HG02798 (cell line): ENCODE data around the gene EBPL.
A peak's percentile ranks its signal among the peaks of the same experiment; 100 is the strongest.
"Not testable (repeated sequence)": the region's sequence is repeated elsewhere in the genome, so short reads cannot be mapped to it uniquely, and the experiment has no call there.

ENCODE experiments used
- ATAC-seq: cut with Tn5 transposase; IDR thresholded peaks from one replicate; pipeline ENCODE4 v1.9.1; 2021; ENCODE audit warnings: mild to moderate bottlenecking; ENCODE audit not compliant: unreplicated experiment, poor library complexity

The EBPL gene

DNA sequence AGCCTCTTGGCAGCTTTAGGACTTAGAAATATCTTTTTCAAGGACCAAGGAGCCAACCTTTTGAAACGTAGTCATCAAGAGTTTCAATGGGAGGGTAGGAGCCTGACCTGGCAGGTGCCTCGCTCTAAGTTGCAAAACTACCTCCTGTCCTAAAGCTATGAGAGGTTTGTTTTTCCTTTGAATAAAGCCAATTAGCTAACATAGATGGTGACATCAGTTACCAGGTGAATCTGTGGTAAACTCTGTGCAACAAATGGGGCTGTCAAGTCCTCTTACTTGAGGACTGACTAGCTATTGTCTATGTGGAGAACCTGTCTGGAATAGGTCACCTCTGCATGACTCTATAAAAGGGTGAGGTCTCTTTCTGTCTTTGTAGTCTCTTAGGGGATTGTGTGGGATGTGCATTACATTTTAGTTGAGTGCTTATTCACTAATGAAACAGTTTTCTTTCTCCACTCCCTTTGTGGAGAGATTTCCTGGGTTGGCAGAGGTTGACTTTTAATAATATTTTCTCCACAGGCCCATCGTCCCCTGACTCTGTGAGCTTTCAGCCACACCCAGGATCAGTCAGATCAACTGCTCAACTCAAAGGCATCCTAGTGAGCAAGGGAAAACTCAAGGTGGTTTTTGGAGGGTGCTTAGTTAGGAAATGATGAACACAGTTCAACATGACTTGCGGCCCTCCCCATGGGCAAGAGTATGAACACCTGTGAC lies 53.1 kb downstream of the EBPL start:
- ATAC-seq, result no peak

- ATAC-seq, result no peak
These were observed 54.6 kb downstream of the EBPL start for GRCh38 chr13:49636705-49637104.

DNA sequence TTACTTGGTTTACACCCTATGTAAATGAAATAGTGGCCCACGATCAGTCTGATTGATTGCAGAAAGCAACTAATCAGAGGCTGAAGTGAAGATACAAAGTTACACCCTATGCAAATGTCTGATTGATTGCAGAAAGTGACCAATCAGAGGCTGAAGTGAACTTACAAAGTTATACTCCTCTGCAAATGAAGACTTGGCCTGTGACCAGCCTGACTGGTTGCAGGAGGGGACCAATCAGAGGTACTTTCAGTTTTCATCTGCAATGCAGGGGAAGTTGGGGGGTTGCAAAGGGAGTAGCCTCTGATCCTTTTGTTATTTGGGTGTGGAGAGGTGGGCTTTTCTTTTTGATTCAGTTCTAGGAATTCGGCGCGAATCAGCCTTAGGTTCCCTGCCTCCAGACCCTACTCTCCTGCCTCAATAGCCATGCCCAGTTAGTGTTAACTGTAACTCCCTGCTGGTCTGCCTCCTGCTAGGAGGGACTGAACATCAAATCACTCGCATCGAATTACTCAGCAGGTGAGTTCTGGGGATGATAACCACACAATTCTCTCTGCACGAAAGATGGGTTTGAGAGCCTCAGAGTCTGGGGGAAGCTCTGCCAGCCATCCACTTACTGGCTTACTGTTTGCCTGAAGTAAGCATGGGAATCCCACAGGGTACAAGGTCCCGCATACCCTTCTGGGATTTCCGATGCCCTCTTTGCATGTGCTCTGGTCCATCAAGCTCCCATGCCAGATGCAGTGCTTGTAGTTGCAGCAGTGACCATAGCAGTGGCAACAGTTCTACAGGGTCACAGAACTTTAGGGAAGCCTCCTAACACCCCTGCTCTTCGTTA lies 55.5 kb downstream of the EBPL start:
- peak; percentile 79 for ATAC-seq

- ATAC-seq, result no peak
These were observed 57.6 kb downstream of the EBPL start for GRCh38 chr13:49633710-49634109.

DNA sequence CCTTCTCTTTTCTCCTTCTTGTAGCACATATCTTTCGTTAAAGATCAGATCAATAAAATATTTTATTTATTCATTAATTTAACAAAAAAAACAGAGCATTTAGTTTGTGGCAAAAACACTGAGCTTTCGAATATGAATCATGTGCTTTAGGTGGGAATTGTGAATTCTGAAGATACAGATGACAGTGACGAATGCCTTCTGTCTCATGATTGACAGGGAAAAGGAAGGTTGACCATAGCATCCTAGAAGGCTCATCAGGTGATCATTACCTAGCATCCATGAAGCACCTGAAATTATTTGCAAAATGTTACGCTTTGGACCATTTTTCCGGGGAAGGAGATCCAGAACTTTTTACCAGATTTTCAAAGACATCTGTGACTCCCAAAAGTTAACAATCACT lies 59.1 kb downstream of the EBPL start:
- no peak for ATAC-seq

DNA sequence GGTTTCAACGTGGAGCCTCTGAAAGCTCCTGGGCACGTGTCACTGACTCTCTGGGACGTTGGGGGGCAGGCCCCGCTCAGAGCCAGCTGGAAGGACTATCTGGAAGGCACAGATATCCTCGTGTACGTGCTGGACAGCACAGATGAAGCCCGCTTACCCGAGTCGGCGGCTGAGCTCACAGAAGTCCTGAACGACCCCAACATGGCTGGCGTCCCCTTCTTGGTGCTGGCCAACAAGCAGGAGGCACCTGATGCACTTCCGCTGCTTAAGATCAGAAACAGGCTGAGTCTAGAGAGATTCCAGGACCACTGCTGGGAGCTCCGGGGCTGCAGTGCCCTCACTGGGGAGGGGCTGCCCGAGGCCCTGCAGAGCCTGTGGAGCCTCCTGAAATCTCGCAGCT lies 60.7 kb downstream of the EBPL start:
- ATAC-seq, result no peak

GRCh38 chr13:49629947-49630346 lies 61.3 kb downstream of the EBPL start:
- ATAC-seq, result no peak

DNA sequence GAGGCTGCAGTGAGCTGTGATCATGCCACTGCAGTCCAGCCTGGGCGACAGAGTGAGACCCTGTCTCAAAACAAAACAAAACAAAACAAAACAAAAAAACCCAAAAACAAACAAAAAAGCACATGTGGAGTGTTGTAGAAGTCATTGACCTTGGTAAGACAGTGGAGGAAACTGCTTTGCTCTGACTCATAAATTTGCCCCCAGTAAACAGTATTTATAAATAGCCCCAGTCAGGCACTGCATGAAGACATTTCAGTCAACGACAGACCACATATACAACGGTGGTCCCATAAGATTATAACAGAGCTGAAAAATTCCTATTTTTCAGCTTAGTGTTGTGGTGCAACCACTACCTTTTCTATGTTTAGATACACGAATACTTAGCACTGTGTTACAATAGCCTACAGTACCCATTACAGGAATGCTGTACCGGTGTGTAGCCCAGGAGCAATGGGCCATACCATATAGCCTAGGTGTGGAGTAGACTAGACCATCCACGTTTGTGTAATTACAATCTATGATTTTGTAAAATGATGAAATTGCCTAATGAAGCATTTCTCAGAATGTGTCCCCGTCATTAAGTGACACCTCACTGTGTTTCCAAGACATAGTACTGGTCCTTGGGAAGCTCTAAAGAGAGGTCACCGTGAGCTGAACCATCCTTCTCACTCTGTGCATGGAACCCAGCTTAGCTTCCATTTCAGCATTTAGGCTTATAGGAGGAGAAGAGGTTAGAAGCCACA lies 61.9 kb downstream of the EBPL start:
- no peak for ATAC-seq

DNA sequence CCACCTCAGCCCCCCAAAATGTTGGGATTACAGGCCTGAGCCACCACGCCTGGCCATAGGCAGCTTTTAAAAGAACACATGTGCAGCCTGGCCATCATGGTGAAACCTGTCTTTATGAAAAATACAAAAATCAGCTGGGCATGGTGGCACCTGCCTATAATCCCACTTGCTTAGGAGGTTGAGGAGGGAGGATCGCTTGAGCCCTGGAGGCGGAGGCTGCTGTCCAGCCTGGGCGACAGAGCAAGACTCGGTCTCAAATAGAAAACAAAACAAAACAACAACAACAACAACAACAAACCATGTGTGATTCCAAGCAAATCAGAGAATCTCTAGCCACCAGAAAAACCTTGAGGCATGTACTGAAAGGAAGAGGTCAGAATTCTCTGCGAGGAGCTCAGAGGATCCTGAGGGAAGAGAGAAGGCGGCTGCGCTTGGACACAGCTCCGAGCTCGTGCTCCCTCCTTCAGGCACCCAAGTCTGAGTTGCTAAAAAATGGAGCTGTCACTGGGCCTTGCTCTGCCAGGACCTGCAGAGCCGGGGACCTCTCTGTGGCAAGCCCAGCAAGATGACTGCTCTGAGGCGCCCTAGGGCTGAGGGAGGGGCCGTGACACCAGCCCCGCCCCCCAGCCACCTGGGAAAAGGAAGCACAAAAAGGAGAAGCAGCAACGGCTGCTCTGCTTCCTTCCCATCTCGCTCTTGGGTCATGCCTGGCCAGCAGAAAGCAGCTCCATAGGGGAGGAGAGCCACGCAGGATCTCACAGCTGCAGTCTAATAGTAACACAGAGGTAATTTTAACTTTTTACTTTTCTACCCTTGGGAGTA lies 63.2 kb downstream of the EBPL start, which contains the start of gene ARL11:
TSS of gene ARL11 (plus strand) at position 677 of the 822 bp plus-strand sequence. CDS start 1,941 bp downstream, outside the sequence.
- ATAC-seq, result peak; percentile 93

DNA sequence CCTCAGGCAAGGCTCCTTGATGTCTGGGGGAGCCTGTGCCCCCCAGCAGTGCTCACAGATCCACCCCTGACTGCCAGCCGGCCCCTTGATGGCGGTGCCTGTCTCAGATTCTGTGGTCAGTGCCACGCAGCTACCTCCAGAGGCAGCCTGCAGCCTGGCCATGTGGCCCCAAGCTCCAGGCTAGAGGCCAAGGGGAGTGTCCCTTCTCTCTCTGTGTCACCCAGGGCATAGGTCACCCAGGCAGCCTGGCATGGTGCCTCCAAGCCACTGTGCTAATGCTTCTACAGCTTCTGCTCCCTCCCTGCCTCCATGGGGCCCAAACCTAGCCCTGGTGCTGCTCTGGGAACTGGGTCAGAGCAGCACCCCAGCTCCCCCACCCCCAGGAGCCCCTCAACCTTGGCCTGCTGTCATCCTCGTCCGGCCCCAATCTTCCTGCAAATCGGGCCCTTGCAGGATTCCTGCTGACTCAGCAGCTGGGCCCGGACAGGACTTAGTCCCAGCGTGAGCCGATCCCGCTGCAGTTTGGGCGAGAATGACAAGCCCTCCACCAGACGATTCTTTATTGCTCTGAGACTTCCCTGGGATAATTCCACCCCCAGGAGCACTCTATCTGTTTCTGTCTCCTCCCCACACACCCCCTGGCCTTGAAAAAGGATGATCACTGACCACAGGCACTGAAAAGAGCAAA lies 65.8 kb downstream of the EBPL start:
- ATAC-seq, result no peak

DNA sequence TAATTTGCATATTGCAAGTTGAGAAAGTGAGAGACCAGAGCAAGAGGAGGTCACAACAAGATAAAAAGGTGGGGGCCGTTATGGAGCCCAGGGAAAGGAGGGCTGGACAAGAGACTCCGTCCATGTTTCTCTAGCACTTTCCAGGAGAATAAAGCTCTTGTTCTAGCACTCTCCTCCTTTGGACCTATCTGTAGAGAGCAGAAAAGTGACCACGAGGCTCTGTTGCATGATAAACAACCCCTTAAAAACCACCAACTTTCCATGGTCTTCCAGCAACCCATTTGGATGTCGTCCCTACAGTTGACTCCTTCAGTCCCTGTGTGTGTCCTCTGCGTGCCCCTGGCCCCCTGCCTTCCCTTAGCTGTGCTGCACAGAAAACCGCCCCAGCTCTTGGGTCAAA lies 67.1 kb downstream of the EBPL start:
- ATAC-seq, result no peak

DNA sequence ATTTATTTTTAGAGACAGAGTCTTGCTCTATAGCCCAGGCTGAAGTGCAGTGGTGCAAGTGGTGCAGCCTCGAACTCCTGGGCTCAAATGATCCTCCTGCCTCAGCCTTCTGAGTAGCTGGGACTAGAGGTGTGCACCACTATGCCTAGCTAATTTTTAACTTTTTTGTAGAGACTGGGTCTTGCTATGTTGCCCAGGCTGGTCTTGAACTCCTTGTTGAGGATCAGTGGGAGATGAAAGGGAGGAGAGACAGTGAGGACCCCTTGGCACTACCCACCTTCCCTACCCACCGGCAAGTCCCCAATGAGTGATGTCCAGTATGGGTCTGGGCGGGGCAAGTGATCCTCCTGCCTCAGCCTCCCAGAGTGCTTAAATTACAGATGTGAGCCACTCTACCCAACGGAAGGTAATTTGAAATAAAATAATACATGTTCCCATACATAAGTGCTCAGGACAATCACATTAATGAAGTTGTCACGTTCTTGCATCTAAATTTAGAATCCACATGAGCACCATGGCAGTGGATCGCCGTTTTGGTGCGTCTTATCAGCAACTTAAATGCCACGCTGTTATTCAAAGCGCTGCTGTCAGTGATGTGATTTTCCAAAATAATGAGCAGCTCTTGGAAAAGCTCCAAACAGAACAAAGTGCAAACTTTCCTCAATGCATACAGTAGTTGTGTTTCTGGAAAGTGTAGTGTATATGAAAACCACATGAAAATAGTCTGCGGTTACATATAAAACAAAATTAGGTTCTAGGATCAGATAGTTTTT lies 68.9 kb downstream of the EBPL start:
- ATAC-seq, result no peak

DNA sequence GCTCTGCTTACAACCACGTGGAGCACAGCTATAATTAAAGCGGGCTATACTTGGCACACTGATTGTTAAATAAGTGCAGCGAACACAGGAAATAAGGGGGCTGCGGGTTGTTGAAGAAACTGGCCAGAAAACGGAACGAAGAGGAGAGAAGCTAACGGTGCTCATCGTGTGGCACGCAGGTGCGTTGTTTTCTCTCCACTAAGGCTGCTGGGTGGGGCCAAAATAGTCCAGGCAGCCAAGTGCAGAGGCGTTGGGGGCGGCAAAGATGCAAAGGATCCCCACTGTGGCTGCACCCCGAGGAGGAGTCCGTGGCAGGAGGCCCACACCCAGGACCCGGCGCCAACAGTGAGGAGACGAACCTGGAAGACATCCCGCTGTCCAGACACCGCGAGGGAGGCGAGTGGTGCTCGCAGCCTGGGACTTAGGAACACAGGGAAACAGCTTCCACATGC lies 71.1 kb downstream of the EBPL start:
- ATAC-seq, result peak; percentile 72

DNA sequence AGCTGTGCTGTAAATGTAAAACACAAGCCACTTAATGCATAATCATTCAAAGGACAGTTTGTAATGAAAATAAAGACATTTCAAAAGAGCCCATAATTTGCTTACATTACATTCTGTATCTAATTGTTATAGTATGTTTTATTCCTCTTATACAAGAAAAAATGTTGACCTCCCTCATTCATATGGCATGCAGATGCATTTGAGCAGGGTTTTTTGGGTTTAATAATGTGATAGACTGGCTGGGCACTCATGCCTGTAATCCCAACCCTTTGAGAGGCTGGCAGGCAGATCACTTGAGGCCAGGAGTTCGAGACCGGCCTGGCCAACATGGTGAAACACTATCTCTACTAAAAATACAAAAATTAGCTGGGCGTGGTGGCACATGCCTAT lies 74.6 kb downstream of the EBPL start:
- no peak for ATAC-seq

DNA sequence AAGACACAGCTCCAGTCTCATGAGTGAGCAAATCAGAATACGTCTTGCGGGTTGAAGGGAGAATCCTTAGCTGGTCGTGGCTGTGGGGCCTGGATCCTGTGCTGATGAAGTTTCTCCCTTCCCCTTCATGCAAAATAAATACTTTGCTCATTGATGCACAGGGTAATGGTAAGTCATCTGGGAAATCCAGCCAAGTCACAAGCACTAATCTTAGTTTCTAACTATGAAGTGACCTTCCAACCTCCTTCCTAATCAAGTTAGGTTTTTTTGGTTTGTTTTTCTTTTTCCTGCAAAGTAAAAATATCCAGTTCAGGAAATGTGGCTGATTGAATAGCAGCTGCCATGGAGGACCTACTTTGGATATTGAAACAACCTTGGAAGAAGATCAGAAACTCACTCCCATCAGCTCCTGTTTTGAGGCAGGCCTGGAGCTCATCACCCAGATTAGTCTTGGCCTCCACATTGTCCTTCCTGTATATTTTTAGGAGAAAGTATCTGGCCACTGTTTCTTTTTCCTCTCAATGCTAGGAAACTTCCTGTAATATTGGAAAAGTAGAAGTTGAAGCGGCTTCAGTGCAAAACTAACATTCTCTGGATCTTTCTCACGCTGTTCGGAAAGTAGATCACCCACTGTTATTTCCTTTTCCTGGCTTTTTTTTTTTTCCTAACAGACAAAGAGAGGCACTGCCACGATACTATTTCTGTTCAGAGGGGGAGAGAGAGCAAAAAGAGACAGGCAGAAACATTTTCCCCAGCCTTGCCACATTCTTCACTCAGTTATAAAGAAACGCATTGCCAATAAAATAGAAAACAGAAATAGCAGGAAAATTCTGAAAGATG lies 75.2 kb downstream of the EBPL start:
- no peak for ATAC-seq

DNA sequence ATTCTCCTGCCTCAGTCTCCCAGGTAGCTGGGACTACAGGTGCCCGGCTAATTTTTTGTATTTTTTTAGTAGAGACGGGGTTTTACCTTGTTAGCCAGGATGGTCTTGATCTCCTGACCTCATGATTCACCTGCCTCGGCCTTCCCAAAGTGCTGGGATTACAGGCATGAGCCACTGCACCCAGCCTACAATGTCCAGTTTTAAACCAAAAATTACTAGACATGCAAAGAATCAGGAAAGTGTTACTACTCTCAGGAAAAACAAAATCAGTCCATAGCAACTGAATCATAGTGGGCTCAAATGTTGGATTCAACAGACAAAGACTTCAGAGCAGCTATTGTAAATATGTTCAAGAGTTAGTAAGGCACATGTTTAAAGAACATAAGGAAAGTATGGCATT lies 79.2 kb downstream of the EBPL start:
- not testable (repeated sequence) for ATAC-seq
